HG03108 (cell line): ENCODE measurements around the gene PSMD1.
"Not testable (repeated sequence)": the region's sequence is repeated elsewhere in the genome, so short reads cannot be mapped to it uniquely, and the experiment has no call there.

ENCODE experiments used
- ATAC-seq: cut with Tn5 transposase; IDR thresholded peaks from one replicate; pipeline ENCODE4 v1.9.1; 2021; ENCODE audit warnings: moderate library complexity; ENCODE audit not compliant: unreplicated experiment

The PSMD1 gene

DNA sequence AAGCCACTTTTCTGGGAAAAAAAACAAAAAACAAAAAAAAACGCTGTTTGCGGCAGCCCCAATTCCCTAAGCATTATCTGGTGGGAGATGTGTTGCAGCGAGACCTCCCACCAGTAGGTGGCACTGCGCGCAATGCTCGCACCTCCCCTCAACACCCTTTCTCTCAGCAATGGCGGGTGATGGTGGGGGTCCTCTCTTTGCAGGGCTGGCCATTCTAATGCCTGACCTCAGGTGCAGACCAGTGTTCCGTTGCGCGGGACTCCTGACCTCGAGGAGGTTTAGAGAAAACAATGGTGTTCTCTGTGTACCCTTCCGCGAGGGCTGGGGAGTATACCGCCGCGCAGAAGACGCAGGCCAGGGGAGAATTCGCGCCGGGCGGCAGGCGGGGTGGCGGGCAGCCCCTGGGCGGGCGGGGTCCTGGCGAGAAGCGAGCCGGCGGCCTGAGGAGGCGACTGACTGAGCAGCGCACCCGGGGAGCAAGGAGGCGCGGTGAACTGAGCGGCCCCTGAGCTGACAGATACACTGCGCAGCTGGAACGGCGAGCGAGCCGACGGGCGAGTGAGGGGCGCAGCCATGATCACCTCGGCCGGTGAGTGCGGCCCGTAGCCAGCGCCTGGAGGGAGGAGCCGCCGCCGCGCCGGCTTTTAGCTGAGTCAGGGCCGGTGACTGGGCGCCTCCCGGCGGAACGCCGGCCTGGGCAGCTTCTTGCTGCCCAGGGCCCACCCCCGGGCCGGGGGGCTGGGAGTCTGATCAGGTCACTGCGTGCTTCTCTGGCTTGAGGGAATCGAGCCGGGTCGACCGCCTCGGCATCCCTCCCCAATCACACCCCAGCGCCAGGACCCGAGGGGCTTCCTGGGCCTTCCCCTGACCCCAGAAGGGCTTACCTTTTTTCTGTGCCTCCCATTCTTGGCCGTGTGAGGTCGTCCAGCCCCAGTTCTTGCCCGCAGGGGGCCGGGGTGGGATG is at the start of gene PSMD1:
Gene PSMD1, plus strand, starts transcription at position 415 of the 964 bp plus-strand sequence. Its CDS starts 159 bp downstream, at position 574.
- peak; percentile 68 for ATAC-seq

GRCh38 chr2:231007286-231008098 is 49.2 kb upstream of the PSMD1 start:
- no peak for ATAC-seq

GRCh38 chr2:231008131-231008530 is 48.5 kb upstream of the PSMD1 start:
- no peak for ATAC-seq

- ATAC-seq: no peak
Measured at GRCh38 chr2:231009236-231009919, 47.3 kb upstream of the PSMD1 start.

DNA sequence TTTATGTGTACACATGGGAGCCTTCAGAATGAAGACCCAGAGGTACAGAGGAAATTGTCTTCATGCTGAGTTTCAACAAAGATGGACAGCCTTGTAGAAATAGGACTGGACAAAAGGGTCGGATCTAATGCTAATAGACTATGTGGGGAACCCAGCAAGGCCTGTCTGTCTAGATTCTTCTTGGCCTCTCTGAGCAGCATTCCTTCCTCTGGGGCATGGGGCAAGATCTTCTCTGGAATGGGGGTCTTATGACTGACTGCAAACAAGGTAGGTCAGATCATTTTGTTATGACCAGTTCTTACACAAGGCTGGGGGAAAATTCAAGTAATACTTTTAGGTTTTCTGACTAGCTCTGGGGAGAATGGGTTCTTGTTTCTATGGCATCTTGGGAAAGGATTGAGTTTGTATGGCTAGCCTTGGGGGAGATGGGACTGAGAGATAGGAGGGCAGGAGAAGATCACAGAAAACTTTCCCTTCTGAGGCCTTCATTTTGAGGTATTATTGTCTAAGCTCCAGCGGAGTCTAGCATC is 46.4 kb upstream of the PSMD1 start:
- ATAC-seq: no peak

GRCh38 chr2:231011526-231011925 is 45.1 kb upstream of the PSMD1 start:
- ATAC-seq: no peak

DNA sequence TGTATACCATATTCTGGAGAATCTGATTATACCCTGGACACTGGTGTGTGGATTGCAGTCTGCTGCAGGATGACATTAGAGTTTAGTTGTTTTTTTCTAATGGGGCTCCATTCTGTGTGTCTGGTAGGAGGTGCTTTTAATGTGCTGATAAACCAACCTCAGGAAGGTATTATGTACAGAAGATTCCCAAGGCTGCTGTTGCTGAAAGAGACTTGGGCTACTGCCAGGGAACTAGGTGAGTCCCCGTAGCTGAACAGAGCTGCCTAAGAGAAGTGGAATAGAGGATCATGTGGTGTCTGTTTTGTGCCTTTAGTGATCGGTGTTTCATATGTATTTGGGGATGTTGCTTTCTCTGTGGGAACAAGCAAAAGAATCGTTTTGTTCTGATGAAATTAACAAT is 44.2 kb upstream of the PSMD1 start:
- ATAC-seq: no peak

- no peak for ATAC-seq
Measured at GRCh38 chr2:231013820-231014219, 42.8 kb upstream of the PSMD1 start.

DNA sequence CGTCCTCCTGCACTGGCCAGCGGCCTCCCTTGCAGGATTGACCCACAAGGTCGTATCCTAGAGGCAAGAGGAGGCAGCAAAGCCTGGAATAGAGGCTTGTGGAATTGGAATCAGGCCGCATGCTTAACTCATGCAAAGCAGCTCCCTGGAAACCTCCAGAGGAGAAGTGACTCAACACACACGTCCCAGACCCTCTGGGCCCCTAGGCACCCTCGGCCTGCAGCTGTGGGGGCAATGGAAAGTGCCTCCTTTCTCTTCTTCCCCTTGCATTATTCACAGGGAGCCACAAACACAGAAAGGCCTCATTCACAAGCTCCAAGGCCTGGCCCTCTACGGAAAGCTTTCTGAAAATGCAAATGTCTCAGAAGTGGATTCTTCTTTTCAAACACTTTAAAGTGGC is 41.2 kb upstream of the PSMD1 start:
- no peak for ATAC-seq

- no peak for ATAC-seq
Measured at GRCh38 chr2:231015926-231016325, 40.7 kb upstream of the PSMD1 start.

DNA sequence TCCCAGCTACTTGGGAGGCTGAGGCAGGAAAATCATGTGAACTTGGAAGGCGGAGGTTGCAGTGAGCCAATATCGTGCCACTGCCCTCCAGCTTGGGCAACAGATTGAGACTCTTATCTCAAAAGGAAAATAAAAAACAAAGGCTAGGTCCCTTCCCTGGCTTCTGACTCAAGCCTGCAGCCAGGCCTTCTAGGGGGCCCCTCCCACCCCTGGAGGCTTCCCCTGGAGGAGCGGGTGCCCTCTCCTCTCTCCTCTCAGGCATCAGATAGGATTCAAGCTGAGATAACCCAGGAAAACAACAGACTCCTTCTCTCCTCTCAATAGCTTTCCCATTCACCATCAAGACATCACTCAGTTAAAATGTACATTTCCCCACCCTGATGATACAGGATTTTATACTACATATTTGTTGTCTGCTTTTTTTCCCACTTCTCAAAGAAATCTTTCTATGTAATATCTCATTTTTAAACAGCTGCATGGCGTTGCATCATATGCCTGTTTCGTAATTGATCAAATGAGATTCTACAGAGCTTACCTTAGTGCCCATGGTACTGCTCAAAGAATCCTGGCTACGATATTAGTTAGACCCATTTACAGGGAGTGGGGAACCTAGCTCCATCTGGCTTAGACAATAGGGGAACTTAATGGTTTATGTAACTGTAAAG is 40.0 kb upstream of the PSMD1 start:
- ATAC-seq: no peak

DNA sequence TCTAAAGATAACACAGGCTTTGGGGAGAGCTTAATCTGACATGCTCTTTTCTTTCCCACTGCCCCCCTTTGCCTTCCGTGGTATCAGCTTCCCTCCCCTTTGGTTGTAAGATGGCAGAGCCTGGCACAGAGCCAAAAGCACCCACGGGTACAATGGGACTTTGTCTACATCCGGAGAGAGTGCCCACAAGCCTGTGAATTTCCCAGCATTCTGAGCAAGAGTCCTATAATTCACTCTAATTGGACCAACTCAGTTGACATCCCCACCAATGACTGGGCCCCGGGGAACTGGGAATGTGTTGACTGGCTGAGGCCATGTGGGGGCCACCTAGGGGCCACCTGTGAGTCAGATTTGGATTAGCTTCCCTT is 39.5 kb upstream of the PSMD1 start:
- no peak for ATAC-seq

DNA sequence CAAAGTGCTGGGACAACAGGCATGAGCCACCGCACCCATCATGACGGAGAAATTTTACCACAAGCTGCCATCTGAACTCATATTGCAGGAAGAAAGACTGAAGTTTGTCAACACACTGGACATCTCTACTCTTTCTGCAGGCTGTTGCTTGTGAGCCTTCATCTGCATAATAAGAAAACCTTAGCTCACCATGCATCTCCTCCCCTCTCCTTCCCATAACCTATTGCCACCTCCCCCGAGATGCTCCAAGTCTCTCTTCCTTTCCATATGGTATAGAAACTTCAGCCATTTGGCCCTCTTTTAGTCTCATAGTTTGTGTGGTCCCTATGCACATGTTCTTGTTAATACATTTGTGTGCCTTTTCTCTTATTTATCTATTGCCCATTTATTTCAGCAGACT is 38.5 kb upstream of the PSMD1 start:
- no peak for ATAC-seq

GRCh38 chr2:231025059-231025458 is 31.6 kb upstream of the PSMD1 start:
- not testable (repeated sequence) for ATAC-seq

- ATAC-seq: no peak
Measured at GRCh38 chr2:231028889-231029288, 27.8 kb upstream of the PSMD1 start.

GRCh38 chr2:231029563-231029962 is 27.1 kb upstream of the PSMD1 start:
- ATAC-seq: no peak

- ATAC-seq: no peak
Measured at GRCh38 chr2:231030725-231031124, 25.9 kb upstream of the PSMD1 start.

- ATAC-seq: no peak
Measured at GRCh38 chr2:231032575-231033140, 24.0 kb upstream of the PSMD1 start.

DNA sequence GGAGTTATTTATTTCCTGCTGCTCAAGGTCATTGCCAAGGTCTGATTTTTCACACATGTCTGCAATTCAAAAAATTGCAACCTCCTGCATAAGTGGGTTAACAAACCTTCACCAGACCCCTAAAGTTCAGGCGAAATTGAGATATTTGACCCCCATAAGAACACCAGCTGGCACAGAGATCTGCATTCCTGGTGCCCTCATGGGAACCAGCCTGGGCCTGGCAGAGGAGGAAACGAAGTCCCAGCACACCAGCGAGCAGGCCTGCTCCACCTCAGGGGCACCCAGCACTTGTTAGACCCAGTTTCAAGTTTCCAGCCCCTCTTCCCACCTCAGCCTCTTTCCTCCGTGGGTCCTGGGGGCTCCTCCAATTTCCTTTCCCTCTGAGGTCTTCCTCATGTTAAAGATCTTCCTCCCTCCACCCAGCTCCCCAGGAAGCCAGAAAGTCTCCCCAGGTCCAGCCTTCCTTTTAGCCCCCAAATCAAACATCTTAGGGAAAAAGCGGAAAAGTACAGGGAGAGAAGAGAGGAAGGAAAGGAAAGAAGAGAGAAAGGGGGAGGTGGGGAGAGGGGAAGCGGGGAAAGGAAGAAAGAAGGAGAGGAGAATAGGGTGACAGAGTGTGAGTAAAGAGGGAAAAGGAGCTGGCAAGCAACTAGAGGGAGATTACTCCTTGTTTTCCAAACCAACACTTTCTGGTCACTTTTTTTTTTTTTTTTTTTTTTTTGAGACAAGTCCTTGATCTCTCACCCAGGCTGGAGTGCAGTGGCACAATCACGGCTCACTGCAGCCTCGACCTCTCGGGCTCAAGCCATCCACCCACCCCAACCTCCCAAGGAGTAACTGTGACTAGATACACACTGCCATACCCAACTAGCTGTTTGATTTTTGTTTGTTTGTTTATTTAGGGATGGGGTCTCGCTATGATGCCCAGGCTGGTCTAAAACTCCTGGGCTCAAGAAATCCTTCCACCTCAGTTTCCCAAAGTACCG is 23.2 kb upstream of the PSMD1 start:
- no peak for ATAC-seq
